Colonic mucosa (tissue), 4 donors: ENCODE measurements around the gene CREB3. TPM values are rescaled to one million over a fixed set of nuclear protein-coding genes. Genes with fewer than 3 reads are reported as not detected.

ENCODE experiments used
- DNase-seq: peaks from one replicate; pipeline ENCODE4 v3.0.0-alpha.2; 2020
- H3K27ac ChIP-seq: fragments of 200-600 bp; one replicate; pipeline ENCODE4 v1.8.0; 2021
- H3K27me3 ChIP-seq: fragments of 200-600 bp; one replicate; pipeline ENCODE4 v1.8.0; 2021
- H3K36me3 ChIP-seq: fragments of 200-600 bp; one replicate; pipeline ENCODE4 v1.8.0; 2021
- H3K4me1 ChIP-seq: fragments of 200-600 bp; one replicate; pipeline ENCODE4 v1.8.0; 2021; ENCODE audit warnings: mild to moderate bottlenecking
- H3K4me3 ChIP-seq: fragments of 200-600 bp; one replicate; pipeline ENCODE4 v1.8.0; 2021
- H3K9ac ChIP-seq, 2 donors: one replicate each; pipeline ENCODE4 v1.7.0; 2013; ENCODE audit warnings: control low read depth in 2 of 2, low read depth in 2 of 2, low read length in 2 of 2
- H3K9me3 ChIP-seq: fragments of 200-600 bp; one replicate; pipeline ENCODE4 v1.8.0; 2021
- CTCF ChIP-seq: fragments of 200-600 bp; IDR thresholded peaks from one replicate; pipeline ENCODE4 v1.8.0; 2022; ENCODE audit warnings: antibody characterized with exemption, mild to moderate bottlenecking
- intact Hi-C: fragments of 100-400 bp; cut with DNase I; formaldehyde crosslinking; loops from one replicate; pipeline ENCODE4 v1.14.1; 2022
- total RNA-seq, 2 donors: library from RNA; stranded (reverse); fragmentation: NEBNext Ultra II Directional in 1 of 2; extraction: Animal tissue kit (Norgen Biotek cat#: 25700) in 1 of 2; gene quantifications; one replicate each; pipeline ENCODE4 v1.2.1, GENCODE V29; 2021
- donor health status: healthy.
- donor health status: DM: no; HTN: no; CAD: no.
- donor health status: DM: no; HTN: no; CAD: no.

Gene CREB3
- total RNA-seq, 2 donors from 2014 or later, result 47.9 to 50.8 TPM

GRCh38 chr9:35714579-35715252 is 17.8 kb upstream of the CREB3 start:
- Histone ChIP-seq H3K4me1 (no peaks in the 10 kb centered on the region), H3K9me3 (no peaks in the 10 kb centered on the region), H3K27me3 (no peaks in the 10 kb centered on the region), H3K27ac (no peak overlapping the region), H3K9ac (no peak overlapping the region), H3K4me3 (no peak overlapping the region), H3K36me3 (peaks cover 60% of the 10 kb centered on the region)
- intact Hi-C loops, result no loop called here
- no peak for TF ChIP-seq CTCF
- no peak for DNase-seq

GRCh38 chr9:35716230-35716629 is 16.2 kb upstream of the CREB3 start:
- no peak for TF ChIP-seq CTCF
- Histone ChIP-seq H3K36me3 (peaks cover 59% of the 10 kb centered on the region), H3K9ac (no peak overlapping the region), H3K4me3 (no peak overlapping the region), H3K27me3 (no peaks in the 10 kb centered on the region), H3K4me1 (no peaks in the 10 kb centered on the region), H3K9me3 (no peaks in the 10 kb centered on the region), H3K27ac (no peak overlapping the region)
- intact Hi-C loops, result no loop called here
- DNase-seq, result no peak

- Histone ChIP-seq H3K9ac (no peak overlapping the region), H3K4me1 (no peaks in the 10 kb centered on the region), H3K27me3 (no peaks in the 10 kb centered on the region), H3K9me3 (no peaks in the 10 kb centered on the region), H3K4me3 (no peak overlapping the region), H3K27ac (no peak overlapping the region), H3K36me3 (peaks cover 67% of the 10 kb centered on the region)
- intact Hi-C loops, result no loop called here
- TF ChIP-seq CTCF, result no peak
- no peak for DNase-seq
Observed at GRCh38 chr9:35717132-35717870, 15.2 kb upstream of the CREB3 start.

- DNase-seq, result no peak
- no peak overlapping the region for H3K9ac ChIP-seq
- peaks cover 68% of the 10 kb centered on the region for H3K36me3 ChIP-seq
- no peaks in the 10 kb centered on the region for H3K4me1 ChIP-seq
- no peaks in the 10 kb centered on the region for H3K9me3 ChIP-seq
- H3K27ac ChIP-seq, result no peak overlapping the region
- H3K4me3 ChIP-seq, result no peak overlapping the region
- intact Hi-C loops, result no loop called here
- no peaks in the 10 kb centered on the region for H3K27me3 ChIP-seq
- no peak for TF ChIP-seq CTCF
Observed at GRCh38 chr9:35718721-35719511, 13.6 kb upstream of the CREB3 start.

DNA sequence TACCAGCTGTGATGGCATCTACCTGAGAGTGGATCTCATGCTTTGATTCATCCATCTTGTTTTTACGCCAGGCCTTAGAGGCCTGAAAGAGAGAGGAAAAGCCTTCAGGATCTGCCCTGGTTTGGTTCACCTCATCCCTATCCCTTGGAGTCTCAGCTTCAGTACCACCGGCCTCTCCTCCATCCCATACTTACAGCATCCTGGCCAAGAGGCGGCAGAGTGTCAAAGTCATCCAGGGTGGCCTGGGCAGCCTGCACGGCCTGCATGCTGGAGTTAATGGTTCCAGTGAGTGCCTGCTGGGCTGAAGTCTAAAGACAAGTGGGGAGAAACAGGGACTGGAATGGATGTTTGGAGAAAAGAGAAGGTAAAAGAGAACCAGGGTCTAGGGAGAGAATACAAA is 12.9 kb upstream of the CREB3 start:
- H3K27ac ChIP-seq, result no peak overlapping the region
- H3K9ac ChIP-seq, result no peak overlapping the region
- no peaks in the 10 kb centered on the region for H3K9me3 ChIP-seq
- H3K4me3 ChIP-seq, result no peak overlapping the region
- DNase-seq, result no peak
- no peaks in the 10 kb centered on the region for H3K4me1 ChIP-seq
- intact Hi-C loops, result no loop called here
- peaks cover 68% of the 10 kb centered on the region for H3K36me3 ChIP-seq
- no peaks in the 10 kb centered on the region for H3K27me3 ChIP-seq
- TF ChIP-seq CTCF, result no peak
